DMS 273 treated with DMSO at 0.1 percent for 48 hours (cell line): ENCODE measurements around the gene MOSPD2.

ENCODE experiments used
- DNase-seq: peaks from one replicate; lab custom pipeline; 2025; lab: John Stamatoyannopoulos, UW

Gene MOSPD2

GRCh38 chrX:14915596-14915995 lies 42.4 kb downstream of the MOSPD2 start:
- DNase-seq, result no peak

GRCh38 chrX:14916017-14916674 lies 42.9 kb downstream of the MOSPD2 start:
- DNase-seq, result no peak

GRCh38 chrX:14919407-14919806 lies 46.2 kb downstream of the MOSPD2 start:
- DNase-seq, result no peak

GRCh38 chrX:14920196-14920595 lies 47.0 kb downstream of the MOSPD2 start:
- no peak for DNase-seq

- no peak for DNase-seq
Observed at GRCh38 chrX:14922437-14922836, 49.2 kb downstream of the MOSPD2 start.

GRCh38 chrX:14923761-14924160 lies 50.5 kb downstream of the MOSPD2 start:
- no peak for DNase-seq

GRCh38 chrX:14926471-14926870 lies 53.2 kb downstream of the MOSPD2 start:
- DNase-seq, result no peak

- DNase-seq, result no peak
Observed at GRCh38 chrX:14927401-14927800, 54.2 kb downstream of the MOSPD2 start.

GRCh38 chrX:14930663-14931062 lies 57.4 kb downstream of the MOSPD2 start:
- DNase-seq, result no peak

- no peak for DNase-seq
Observed at GRCh38 chrX:14932136-14932535, 58.9 kb downstream of the MOSPD2 start.

GRCh38 chrX:14934423-14934822 lies 61.2 kb downstream of the MOSPD2 start:
- no peak for DNase-seq

- DNase-seq, result no peak
Observed at GRCh38 chrX:14936561-14936960, 63.3 kb downstream of the MOSPD2 start.

GRCh38 chrX:14939644-14940043 lies 66.4 kb downstream of the MOSPD2 start:
- DNase-seq, result no peak

- no peak for DNase-seq
Observed at GRCh38 chrX:14941301-14941700, 68.1 kb downstream of the MOSPD2 start.

GRCh38 chrX:14942341-14942740 lies 69.1 kb downstream of the MOSPD2 start:
- no peak for DNase-seq

GRCh38 chrX:14943962-14944361 lies 70.7 kb downstream of the MOSPD2 start:
- DNase-seq, result no peak

GRCh38 chrX:14946606-14947155 lies 73.5 kb downstream of the MOSPD2 start:
- DNase-seq, result no peak

- DNase-seq, result no peak
Observed at GRCh38 chrX:14948691-14949090, 75.5 kb downstream of the MOSPD2 start.

GRCh38 chrX:14956813-14957582 lies 83.8 kb downstream of the MOSPD2 start:
- no peak for DNase-seq

GRCh38 chrX:14963447-14964236 lies 90.4 kb downstream of the MOSPD2 start:
- peak; percentile 3 for DNase-seq

- DNase-seq, result no peak
Observed at GRCh38 chrX:14964500-14964899, 91.3 kb downstream of the MOSPD2 start.
